ENCODE data around the gene CAPN7.

DNA sequence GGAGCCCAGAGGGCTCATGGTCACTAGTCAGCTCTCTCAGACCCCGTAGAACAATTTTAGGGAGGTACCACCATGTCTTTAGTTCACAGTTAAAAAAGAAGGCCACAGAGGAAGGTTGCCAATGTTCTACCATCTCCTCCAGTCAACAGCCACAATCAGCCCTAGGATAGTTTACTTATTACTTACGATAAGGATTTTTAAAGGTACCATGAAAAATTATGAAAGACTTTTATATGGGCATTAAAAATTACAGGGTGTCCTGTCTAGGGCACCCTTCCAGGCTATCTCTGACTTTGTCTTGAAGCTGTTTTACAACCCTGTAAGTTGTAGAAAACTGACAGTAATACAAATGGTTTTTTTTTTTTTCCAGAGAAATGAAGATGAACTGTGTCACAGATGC lies 57.9 kb downstream of the CAPN7 start:
- TF ChIP-seq, protein P1, sequence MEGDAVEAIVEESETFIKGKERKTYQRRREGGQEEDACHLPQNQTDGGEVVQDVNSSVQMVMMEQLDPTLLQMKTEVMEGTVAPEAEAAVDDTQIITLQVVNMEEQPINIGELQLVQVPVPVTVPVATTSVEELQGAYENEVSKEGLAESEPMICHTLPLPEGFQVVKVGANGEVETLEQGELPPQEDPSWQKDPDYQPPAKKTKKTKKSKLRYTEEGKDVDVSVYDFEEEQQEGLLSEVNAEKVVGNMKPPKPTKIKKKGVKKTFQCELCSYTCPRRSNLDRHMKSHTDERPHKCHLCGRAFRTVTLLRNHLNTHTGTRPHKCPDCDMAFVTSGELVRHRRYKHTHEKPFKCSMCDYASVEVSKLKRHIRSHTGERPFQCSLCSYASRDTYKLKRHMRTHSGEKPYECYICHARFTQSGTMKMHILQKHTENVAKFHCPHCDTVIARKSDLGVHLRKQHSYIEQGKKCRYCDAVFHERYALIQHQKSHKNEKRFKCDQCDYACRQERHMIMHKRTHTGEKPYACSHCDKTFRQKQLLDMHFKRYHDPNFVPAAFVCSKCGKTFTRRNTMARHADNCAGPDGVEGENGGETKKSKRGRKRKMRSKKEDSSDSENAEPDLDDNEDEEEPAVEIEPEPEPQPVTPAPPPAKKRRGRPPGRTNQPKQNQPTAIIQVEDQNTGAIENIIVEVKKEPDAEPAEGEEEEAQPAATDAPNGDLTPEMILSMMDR (IDR thresholded peaks at IDR 0.05) = no peak
- no peak for TF ChIP-seq POLR2A (IDR thresholded peaks at IDR 0.05)

Data from gastroesophageal sphincter (tissue), 3 donors.